DND-41 (cell line): ENCODE data around the gene TBC1D22A.

ENCODE experiments used
- EZH2 ChIP-seq: IDR thresholded peaks from 3 replicates; pipeline ENCODE4 v1.6.1; 2012; ENCODE audit warnings: borderline replicate concordance, low read depth, mild to moderate bottlenecking, moderate library complexity, low read length, inconsistent platforms; ENCODE audit not compliant: severe bottlenecking
- TF ChIP-seq, protein P1 (sequence below): IDR thresholded peaks from 2 replicates; pipeline ENCODE4 v1.5.1; 2012; ENCODE audit warnings: borderline replicate concordance, low read length, moderate library complexity, mild to moderate bottlenecking; ENCODE audit not compliant: poor library complexity, severe bottlenecking; ENCODE audit errors: extremely low read depth

DNA sequence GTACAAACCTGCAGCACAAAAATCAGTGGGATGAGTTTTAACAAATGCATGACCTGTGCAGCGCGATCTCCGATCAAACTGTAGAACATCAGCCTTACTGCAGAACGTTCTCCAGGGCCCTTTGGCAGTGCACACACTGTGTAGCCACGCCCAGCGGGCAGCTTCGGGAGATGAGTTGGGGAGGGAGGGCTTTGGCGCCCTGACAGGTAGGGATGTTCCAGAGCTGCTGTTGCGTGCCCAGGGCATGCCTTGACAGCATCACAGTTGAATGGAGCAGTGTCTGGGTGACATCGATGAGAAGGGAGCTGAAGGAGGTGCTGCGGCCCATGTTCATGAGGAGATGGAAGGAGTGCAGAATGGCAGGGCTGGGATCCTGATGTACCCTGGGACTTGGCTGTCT is 80.2 kb downstream of the TBC1D22A start:
- no peak for TF ChIP-seq EZH2
- TF ChIP-seq, protein P1, sequence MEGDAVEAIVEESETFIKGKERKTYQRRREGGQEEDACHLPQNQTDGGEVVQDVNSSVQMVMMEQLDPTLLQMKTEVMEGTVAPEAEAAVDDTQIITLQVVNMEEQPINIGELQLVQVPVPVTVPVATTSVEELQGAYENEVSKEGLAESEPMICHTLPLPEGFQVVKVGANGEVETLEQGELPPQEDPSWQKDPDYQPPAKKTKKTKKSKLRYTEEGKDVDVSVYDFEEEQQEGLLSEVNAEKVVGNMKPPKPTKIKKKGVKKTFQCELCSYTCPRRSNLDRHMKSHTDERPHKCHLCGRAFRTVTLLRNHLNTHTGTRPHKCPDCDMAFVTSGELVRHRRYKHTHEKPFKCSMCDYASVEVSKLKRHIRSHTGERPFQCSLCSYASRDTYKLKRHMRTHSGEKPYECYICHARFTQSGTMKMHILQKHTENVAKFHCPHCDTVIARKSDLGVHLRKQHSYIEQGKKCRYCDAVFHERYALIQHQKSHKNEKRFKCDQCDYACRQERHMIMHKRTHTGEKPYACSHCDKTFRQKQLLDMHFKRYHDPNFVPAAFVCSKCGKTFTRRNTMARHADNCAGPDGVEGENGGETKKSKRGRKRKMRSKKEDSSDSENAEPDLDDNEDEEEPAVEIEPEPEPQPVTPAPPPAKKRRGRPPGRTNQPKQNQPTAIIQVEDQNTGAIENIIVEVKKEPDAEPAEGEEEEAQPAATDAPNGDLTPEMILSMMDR = no peak
